ENCODE measurements around the gene PLP2. TPM values are rescaled to one million over a fixed set of nuclear protein-coding genes. Genes with fewer than 3 reads are reported as not detected.
A peak's percentile ranks its signal among the peaks of the same experiment; 100 is the strongest.
"Not testable (repeated sequence)": the region's sequence is repeated elsewhere in the genome, so short reads cannot be mapped to it uniquely, and the experiment has no call there.

PLP2 gene
- 10 to 100 TPM in 3 of 4 donors, 1 to 10 TPM in 1; 6.2 to 25.7 (median 14.6) TPM for total RNA-seq

DNA sequence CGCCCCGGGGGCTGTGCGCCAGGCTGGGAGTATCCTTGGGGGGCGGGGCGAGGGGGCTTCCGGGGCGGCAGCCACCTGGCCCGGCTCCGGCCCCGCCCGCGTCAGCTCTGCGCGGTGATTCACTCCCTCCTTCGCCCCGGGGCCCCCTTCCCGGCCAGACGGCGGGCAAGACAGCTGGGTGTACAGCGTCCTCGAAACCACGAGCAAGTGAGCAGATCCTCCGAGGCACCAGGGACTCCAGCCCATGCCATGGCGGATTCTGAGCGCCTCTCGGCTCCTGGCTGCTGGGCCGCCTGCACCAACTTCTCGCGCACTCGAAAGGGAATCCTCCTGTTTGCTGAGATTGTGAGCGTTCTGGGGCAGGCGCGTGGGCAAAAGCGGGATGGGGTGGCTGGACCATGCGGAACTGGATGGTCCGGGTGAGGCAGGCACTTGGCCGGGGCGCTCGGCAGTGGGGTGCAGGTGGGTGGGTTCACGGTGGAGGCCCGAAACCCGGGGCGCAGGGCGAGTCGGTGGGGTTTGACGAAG, at the start of gene PLP2:
TSS of gene PLP2 (plus strand) at position 147 of the 528 bp plus-strand sequence. CDS start at position 250, 103 bp downstream.
- no peaks in the 10 kb centered on the region for H3K9me3 ChIP-seq
- peaks cover 6 to 8% of the 10 kb centered on the region in 2 donors for H3K4me1 ChIP-seq
- intact Hi-C loops (cut with DNase I): no loop called here
- TF ChIP-seq CTCF (IDR thresholded peaks at IDR 0.05) (no peak), POLR2A (IDR thresholded peaks at IDR 0.05) (no peak)
- peak within 1 kb of the TSS; percentile 21 to 69 (median 59) for H3K27ac ChIP-seq
- peak; percentile 27 to 36 for DNase-seq
- no peaks in the 10 kb centered on the region for H3K27me3 ChIP-seq
- WGBS, 2 donors: 0% methylated on average over 7 of the region's 46 CpGs; no CpG with 5 or more reads in 1 of the 2 donors
- no peaks in the 10 kb centered on the region for H3K36me3 ChIP-seq
- H3K4me3 ChIP-seq (replicated peaks in 1 of 3): peak within 1 kb of the TSS; percentile 6 to 35 (median 9)

DNA sequence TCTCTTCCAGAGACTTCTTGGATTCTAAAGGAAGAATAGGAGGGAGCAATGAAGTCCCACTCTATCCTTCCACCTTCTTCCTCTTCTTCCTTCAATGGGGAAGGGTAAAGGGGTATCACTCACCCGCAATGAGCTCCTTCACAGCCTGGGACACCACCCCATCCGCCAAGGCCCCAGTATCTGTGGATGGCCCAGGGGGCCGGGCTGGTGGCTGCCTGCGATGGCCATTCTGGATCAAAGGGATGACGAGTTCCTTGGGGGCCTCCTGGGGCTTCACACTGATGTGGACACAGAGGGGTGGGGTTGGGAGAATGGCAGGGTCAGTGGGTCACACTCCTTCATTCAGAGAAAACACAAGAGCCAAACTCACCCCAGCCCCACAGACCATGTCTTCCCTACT, 49.2 kb upstream of the PLP2 start:
- no peaks in the 10 kb centered on the region for H3K27me3 ChIP-seq
- no peak for DNase-seq
- peak overlapping the region in 1 of 3 donors; percentile 54 for H3K4me3 ChIP-seq (replicated peaks in 1 of 3)
- intact Hi-C loops (cut with DNase I): no loop called here
- peaks cover 4 to 6% of the 10 kb centered on the region in 2 donors for H3K4me1 ChIP-seq
- H3K27ac ChIP-seq: no peak overlapping the region
- no peaks in the 10 kb centered on the region for H3K9me3 ChIP-seq
- WGBS, 2 donors: 76 to 100% methylated on average over 3 to 5 of the region's 5 CpGs
- H3K36me3 ChIP-seq: peaks cover 0 to 7% of the 10 kb centered on the region in 2 donors
- TF ChIP-seq POLR2A (IDR thresholded peaks at IDR 0.05): no peak
- TF ChIP-seq CTCF (IDR thresholded peaks at IDR 0.05): no peak

DNA sequence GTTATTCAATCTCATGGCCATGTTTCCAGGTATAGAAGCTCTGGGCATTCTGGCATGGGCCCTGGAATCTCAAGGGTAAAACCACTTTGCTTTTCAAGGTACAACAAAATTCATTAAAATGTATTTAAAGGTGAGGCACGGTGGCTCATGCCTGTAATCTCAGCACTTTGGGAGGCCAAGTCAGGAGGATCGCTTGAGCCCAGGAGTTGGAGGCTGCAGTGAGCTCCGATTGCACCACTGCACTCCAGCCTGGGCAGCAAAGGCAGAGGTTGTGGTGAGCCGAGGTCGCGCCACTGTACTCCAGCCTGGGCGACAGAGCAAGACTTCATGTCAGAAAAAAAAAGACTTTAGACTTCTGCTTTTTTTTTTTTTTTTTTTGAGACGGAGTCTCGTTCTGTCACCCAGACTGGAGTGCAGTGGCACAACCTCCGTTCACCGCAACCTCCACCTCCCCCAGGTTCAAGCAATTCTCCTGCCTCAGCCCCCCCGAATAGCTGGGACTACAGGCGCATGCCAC, 43.9 kb upstream of the PLP2 start:
- H3K27me3 ChIP-seq; H3K36me3 ChIP-seq; intact Hi-C loops (cut with DNase I); H3K4me1 ChIP-seq; H3K4me3 ChIP-seq (replicated peaks in 1 of 3); H3K27ac ChIP-seq; DNase-seq; H3K9me3 ChIP-seq: not testable (repeated sequence)
- 70 to 72% methylated on average over 6 to 13 of the region's 13 CpGs for WGBS, 2 donors

DNA sequence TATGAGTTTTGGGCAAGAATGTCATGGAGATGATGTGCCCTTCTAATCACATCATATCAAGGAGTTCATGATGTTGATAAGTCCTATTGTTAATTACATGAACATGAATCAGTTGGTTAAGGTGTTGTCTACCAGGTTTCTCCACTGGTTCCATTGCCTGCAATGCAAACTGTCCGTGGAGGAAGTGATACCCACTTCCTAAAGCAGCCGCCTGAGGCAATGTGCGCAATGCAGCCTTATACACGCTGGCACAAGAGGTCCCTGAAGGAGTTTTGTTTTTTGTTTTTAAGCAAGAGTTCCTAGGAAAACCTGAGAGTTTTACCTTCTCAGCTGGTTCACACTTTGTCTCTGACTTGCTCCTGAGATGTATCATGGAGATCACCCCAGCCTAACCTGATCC, 42.3 kb upstream of the PLP2 start:
- no peak for DNase-seq
- WGBS, 2 donors: 79 to 84% methylated on average over 3 to 4 of the region's 4 CpGs
- Histone ChIP-seq H3K9me3 (no peaks in the 10 kb centered on the region), H3K4me3 (replicated peaks in 1 of 3) (no peak overlapping the region), H3K27me3 (no peaks in the 10 kb centered on the region), H3K27ac (no peak overlapping the region), H3K4me1 (no peaks in the 10 kb centered on the region), H3K36me3 (no peaks in the 10 kb centered on the region)
- TF ChIP-seq POLR2A (IDR thresholded peaks at IDR 0.05) (no peak), CTCF (IDR thresholded peaks at IDR 0.05) (no peak)
- intact Hi-C loops (cut with DNase I): no loop called here

DNA sequence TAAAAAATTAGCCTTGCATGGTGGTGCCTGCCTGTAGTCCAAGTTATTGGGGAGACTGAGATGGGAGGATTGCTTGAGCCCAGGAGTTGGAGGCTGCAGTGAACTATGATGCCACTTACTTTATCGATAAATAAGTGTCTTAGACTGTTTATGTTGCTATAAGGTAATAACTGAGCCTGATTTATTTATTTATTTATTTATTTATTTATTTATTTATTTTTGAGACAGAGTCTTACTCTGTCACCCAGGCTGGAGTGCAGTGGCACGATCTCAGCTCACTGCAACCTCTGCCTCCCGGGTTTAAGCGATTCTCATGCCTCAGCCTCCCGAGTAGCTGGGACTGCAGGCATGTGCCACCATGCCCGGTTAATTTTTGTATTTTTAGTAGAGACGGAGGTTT, 39.4 kb upstream of the PLP2 start:
- WGBS, 2 donors: 92 to 99% methylated on average over 7 of the region's 7 CpGs
- intact Hi-C loops (cut with DNase I): not testable (repeated sequence)

GRCh38 chrX:49133759-49134158, 37.9 kb upstream of the PLP2 start:
- Histone ChIP-seq H3K36me3 (no peaks in the 10 kb centered on the region), H3K27ac (no peak overlapping the region), H3K27me3 (no peaks in the 10 kb centered on the region), H3K4me1 (no peaks in the 10 kb centered on the region), H3K4me3 (replicated peaks in 1 of 3) (no peak overlapping the region), H3K9me3 (no peaks in the 10 kb centered on the region)
- WGBS, 2 donors: 95 to 100% methylated on average over 1 of the region's 1 CpG
- intact Hi-C loops (cut with DNase I): no loop called here
- no peak for DNase-seq
- TF ChIP-seq CTCF (IDR thresholded peaks at IDR 0.05) (no peak), POLR2A (IDR thresholded peaks at IDR 0.05) (no peak)

More for the DNA sequence above, 39.4 kb upstream of the PLP2 start:
- H3K4me3 ChIP-seq (replicated peaks in 1 of 3); H3K4me1 ChIP-seq; H3K9me3 ChIP-seq; H3K27ac ChIP-seq; H3K36me3 ChIP-seq; DNase-seq; H3K27me3 ChIP-seq: not testable (repeated sequence)

Measured in thyroid gland (tissue), 4 donors.